Natural killer cell (primary cell): Measurements from ENCODE around the gene GPR37L1. TPM values are rescaled to one million over a fixed set of nuclear protein-coding genes. Genes with fewer than 3 reads are reported as not detected.

ENCODE experiments used
- ATAC-seq, 3 donors: fragments of 150-1000 bp in 2 of 3; fragments of 200-7000 bp in 1 of 3; cut with Tn5 transposase; 1 replicate in 1 of 3; 2 replicates in 2 of 3; pipeline ENCODE4 v1.10.0; 2021; ENCODE audit warnings: mild to moderate bottlenecking in 2 of 3, moderate library complexity in 2 of 3
- DNase-seq, 2 donors: peaks; one replicate each; pipeline versions ENCODE4 v3.0.0 to v3.0.0-alpha.2; 2013 to 2021; ENCODE audit warnings: mixed read lengths in 1 of 2
- H3K27ac ChIP-seq: one replicate; pipeline ENCODE4 v1.5.1; 2013; ENCODE audit warnings: mild to moderate bottlenecking, low read length
- H3K27me3 ChIP-seq: one replicate; pipeline ENCODE4 v1.6.1; 2013; ENCODE audit warnings: low read length; ENCODE audit not compliant: control insufficient read depth, insufficient read depth
- H3K36me3 ChIP-seq: one replicate; pipeline ENCODE4 v1.6.1; 2013; ENCODE audit warnings: low read length; ENCODE audit not compliant: control insufficient read depth, insufficient read depth
- H3K4me1 ChIP-seq: one replicate; pipeline ENCODE4 v1.6.1; 2013; ENCODE audit warnings: low read length; ENCODE audit not compliant: control insufficient read depth, insufficient read depth
- H3K4me3 ChIP-seq: one replicate; pipeline ENCODE4 v1.5.1; 2013; ENCODE audit warnings: low read length
- H3K9me3 ChIP-seq: one replicate; pipeline ENCODE4 v1.6.1; 2013; ENCODE audit warnings: low read length; ENCODE audit not compliant: control insufficient read depth, insufficient read depth
- H3K27ac Mint-ChIP-seq, 2 donors: one replicate each; pipeline ENCODE4 v1.8.0; 2022; ENCODE audit warnings: mild to moderate bottlenecking in 2 of 2, mixed read lengths in 2 of 2, moderate library complexity in 1 of 2
- H3K27me3 Mint-ChIP-seq, 2 donors: one replicate each; pipeline ENCODE4 v1.8.0; 2022; ENCODE audit warnings: low read depth in 2 of 2, mixed read lengths in 2 of 2
- H3K36me3 Mint-ChIP-seq: one replicate; pipeline ENCODE4 v1.8.0; 2022; ENCODE audit warnings: mixed read lengths
- H3K4me1 Mint-ChIP-seq, 2 donors: one replicate each; pipeline ENCODE4 v1.8.0; 2022; ENCODE audit warnings: mixed read lengths in 2 of 2
- H3K4me3 Mint-ChIP-seq: one replicate; pipeline ENCODE4 v1.8.0; 2022; ENCODE audit warnings: mild to moderate bottlenecking, moderate library complexity, mixed read lengths
- H3K9me3 Mint-ChIP-seq, 2 donors: one replicate each; pipeline ENCODE4 v1.8.0; 2022; ENCODE audit warnings: mixed read lengths in 2 of 2
- CTCF ChIP-seq: fragments of 200-600 bp; IDR thresholded peaks from one replicate; pipeline ENCODE4 v1.8.0; 2022; ENCODE audit warnings: antibody characterized with exemption
- WGBS: methylation state at CpG from one replicate; pipeline ENCODE4 v1.1.7; 2013; ENCODE audit warnings: missing lambda C conversion rate; ENCODE audit not compliant: insufficient coverage; 5-methylcytosine and 5-hydroxymethylcytosine counted together
- intact Hi-C: fragments of 100-400 bp; cut with micrococcal nuclease; formaldehyde crosslinking; loops from one replicate; pipeline ENCODE4 v1.14.2; 2022
- total RNA-seq, 4 donors: library from RNA; stranded (reverse); fragments of 120-200 nt in 1 of 4; gene quantifications; one replicate each; pipeline versions ENCODE4 v1.2.3 to v1.2.4, GENCODE V29; 2013 to 2022

Gene GPR37L1
- total RNA-seq, 3 donors from 2014 or later (not counting 1 experiment from before 2014, with no cell fraction given), result not detected

GRCh38 chr1:202154766-202155477 is 32.2 kb downstream of the GPR37L1 start:
- Histone ChIP-seq H3K36me3 (peaks cover 76% of the 10 kb centered on the region), H3K4me3 (no peak overlapping the region), H3K9me3 (no peaks in the 10 kb centered on the region), H3K27me3 (no peaks in the 10 kb centered on the region), H3K27ac (no peak overlapping the region), H3K4me1 (peaks cover 44% of the 10 kb centered on the region)
- DNase-seq (peak in 1 of 2 donors; percentile 80), ATAC-seq (peak; percentile 63 to 72 (median 64))
- peak; percentile 44 for TF ChIP-seq CTCF
- peak overlapping the region; percentile 51 to 71 for H3K27ac Mint-ChIP-seq
- no peaks in the 10 kb centered on the region for H3K27me3 Mint-ChIP-seq
- WGBS, result 64% methylated on average over 10 of the region's 11 CpGs
- intact Hi-C loops, result no loop called here
- no peak overlapping the region for H3K4me3 Mint-ChIP-seq
- H3K4me1 Mint-ChIP-seq, result peaks cover 49 to 53% of the 10 kb centered on the region in 2 donors
- peaks cover 18% of the 10 kb centered on the region for H3K36me3 Mint-ChIP-seq
- H3K9me3 Mint-ChIP-seq, result no peaks in the 10 kb centered on the region

GRCh38 chr1:202155478-202156021 is 32.8 kb downstream of the GPR37L1 start:
- Mint-ChIP-seq H3K27ac (peak overlapping the region; percentile 15 to 51), H3K27me3 (no peaks in the 10 kb centered on the region), H3K9me3 (no peaks in the 10 kb centered on the region), H3K4me1 (peaks cover 54 to 56% of the 10 kb centered on the region in 2 donors), H3K36me3 (peaks cover 18% of the 10 kb centered on the region), H3K4me3 (peak overlapping the region; percentile 1)
- Histone ChIP-seq H3K4me3 (no peak overlapping the region), H3K9me3 (no peaks in the 10 kb centered on the region), H3K27me3 (no peaks in the 10 kb centered on the region), H3K36me3 (peaks cover 70% of the 10 kb centered on the region), H3K27ac (no peak overlapping the region), H3K4me1 (peaks cover 51% of the 10 kb centered on the region)
- WGBS, result 80% methylated on average over 8 of the region's 8 CpGs
- peak in 1 of 2 donors; percentile 42 for DNase-seq
- ATAC-seq, result no peak
- intact Hi-C loops, result no loop called here
- no peak for TF ChIP-seq CTCF

- H3K4me1 ChIP-seq, result peaks cover 61% of the 10 kb centered on the region
- WGBS, result 90% methylated on average over 8 of the region's 8 CpGs
- no peak for TF ChIP-seq CTCF
- ATAC-seq (no peak), DNase-seq (no peak)
- intact Hi-C loops, result no loop called here
- no peaks in the 10 kb centered on the region for H3K27me3 ChIP-seq
- Mint-ChIP-seq H3K27me3 (no peaks in the 10 kb centered on the region), H3K36me3 (peaks cover 8% of the 10 kb centered on the region), H3K27ac (peak overlapping the region in 1 of 2 donors; percentile 51), H3K9me3 (no peaks in the 10 kb centered on the region), H3K4me1 (peaks cover 56% of the 10 kb centered on the region in 2 donors), H3K4me3 (no peak overlapping the region)
- H3K9me3 ChIP-seq, result no peaks in the 10 kb centered on the region
- peaks cover 60% of the 10 kb centered on the region for H3K36me3 ChIP-seq
- H3K4me3 ChIP-seq, result no peak overlapping the region
- no peak overlapping the region for H3K27ac ChIP-seq
Measured at GRCh38 chr1:202156590-202156989, 33.9 kb downstream of the GPR37L1 start.
